ENCODE measurements around the gene VWA5B2. TPM values are rescaled to one million over a fixed set of nuclear protein-coding genes. Genes with fewer than 3 reads are reported as not detected.

The VWA5B2 gene
- not detected in 2 replicates for total RNA-seq

DNA sequence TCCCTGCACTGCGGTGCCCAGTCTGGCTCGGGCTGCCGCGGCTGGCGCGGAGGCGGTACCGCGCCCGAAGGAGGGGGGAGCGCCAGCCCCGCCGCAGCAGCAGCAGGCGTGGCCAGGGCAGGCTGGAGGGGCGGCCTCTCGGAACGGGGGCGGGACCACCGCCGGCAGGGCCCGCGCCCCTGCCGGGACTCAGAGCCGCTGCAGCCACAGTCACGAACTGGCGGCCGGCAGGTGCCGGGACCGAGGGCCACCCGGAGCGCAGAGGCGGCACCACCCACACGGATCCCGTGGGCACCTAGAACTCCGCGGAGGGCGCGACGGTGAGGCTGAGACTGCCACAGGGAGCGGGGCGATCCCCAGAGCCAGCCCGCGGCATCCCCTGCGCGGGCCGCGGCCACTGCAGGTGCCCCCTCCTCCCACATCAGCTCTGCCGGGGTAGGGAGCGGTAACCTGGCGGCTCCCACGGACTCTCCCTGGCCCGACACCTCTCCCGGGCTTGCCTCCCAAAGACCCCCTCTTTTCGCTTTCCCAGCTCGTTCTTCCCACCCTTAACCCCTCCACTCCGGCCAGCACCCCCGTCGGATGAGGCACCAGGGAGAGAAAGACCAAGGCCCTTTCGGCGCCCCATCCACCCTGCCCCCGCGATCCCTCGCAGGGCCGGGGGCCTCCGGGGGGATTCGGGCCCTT, at the start of gene VWA5B2:
Gene VWA5B2 (plus strand): TSS at position 192 of the 687 bp plus-strand sequence. CDS start 944 bp downstream, outside the sequence.
- DNase-seq (ENCODE audit: low read depth) = no peak
- peak within 1 kb of the TSS; percentile 43 for H3K4me3 ChIP-seq (ENCODE audit: low read depth, low read length)
- TF ChIP-seq CTCF (conservative IDR thresholded peaks at IDR 0.05; ENCODE audit: low read depth, low read length) = no peak

DNA sequence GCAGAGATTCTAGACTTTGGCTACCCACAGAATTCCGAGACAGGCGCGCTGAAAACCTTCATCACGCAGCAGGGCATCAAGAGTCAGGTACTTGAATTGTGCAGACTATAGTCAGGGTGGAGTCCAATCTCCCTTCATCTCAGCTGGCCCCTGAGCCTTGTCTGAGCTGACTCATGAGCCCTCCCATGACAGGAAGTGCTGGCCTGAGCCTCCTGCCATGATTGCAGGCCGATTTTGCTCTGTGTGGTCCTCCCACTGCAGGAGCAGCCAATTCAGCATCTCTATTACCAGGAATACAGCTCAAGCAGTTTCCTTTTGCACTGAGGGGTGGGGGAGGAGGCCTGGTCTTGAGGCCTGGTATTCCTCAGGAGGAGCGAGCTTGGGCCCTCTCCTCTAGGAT, 49.2 kb upstream of the VWA5B2 start:
- TF ChIP-seq CTCF (conservative IDR thresholded peaks at IDR 0.05; ENCODE audit: low read depth, low read length) = no peak
- no peak overlapping the region for H3K4me3 ChIP-seq (ENCODE audit: low read depth, low read length)
- DNase-seq (ENCODE audit: low read depth) = no peak

- no peak for TF ChIP-seq CTCF (conservative IDR thresholded peaks at IDR 0.05; ENCODE audit: low read depth, low read length)
- H3K4me3 ChIP-seq (ENCODE audit: low read depth, low read length) = no peak overlapping the region
- DNase-seq (ENCODE audit: low read depth) = no peak
These were observed 47.8 kb upstream of the VWA5B2 start for GRCh38 chr3:184181596-184181995.

- H3K4me3 ChIP-seq (ENCODE audit: low read depth, low read length) = no peak overlapping the region
- DNase-seq (ENCODE audit: low read depth) = no peak
- no peak for TF ChIP-seq CTCF (conservative IDR thresholded peaks at IDR 0.05; ENCODE audit: low read depth, low read length)
These were observed 45.7 kb upstream of the VWA5B2 start for GRCh38 chr3:184183679-184184078.

DNA sequence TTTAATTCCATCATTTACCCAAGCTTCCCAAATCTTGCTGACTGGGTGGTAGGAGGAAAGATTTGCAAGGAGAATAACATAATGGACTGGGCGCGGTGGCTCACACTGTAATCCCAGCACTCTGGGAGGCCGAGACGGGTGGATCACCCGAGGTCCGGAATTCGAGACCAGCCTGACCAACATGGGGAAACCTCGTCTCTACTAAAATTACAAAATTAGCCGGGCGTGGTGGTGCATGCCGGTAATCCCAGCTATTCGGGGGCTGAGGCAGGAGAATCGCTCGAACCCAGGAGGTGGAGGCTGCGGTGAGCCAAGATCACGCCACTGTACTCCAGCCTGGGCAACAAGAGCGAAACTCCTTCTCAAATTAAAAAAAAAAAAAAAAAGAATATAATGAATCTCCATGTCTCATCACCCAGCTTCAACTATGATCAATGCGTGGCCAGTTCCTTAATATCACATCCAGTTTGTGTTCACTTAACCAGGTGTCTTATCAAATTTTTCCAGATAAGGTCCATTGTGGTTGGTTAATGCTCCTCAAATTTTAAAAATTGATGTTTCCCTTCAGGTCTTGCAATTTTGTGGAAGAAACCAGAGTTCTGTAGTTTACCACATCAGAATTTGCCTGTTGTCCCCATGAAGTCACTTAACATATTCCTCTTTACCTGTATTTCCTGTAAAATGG, 44.7 kb upstream of the VWA5B2 start:
- DNase-seq (ENCODE audit: low read depth) = no peak
- H3K4me3 ChIP-seq (ENCODE audit: low read depth, low read length) = no peak overlapping the region
- no peak for TF ChIP-seq CTCF (conservative IDR thresholded peaks at IDR 0.05; ENCODE audit: low read depth, low read length)

- peak; percentile 72 for DNase-seq (ENCODE audit: low read depth)
- peak overlapping the region; percentile 89 for H3K4me3 ChIP-seq (ENCODE audit: low read depth, low read length)
- TF ChIP-seq CTCF (conservative IDR thresholded peaks at IDR 0.05; ENCODE audit: low read depth, low read length) = no peak
These were observed 43.8 kb upstream of the VWA5B2 start for GRCh38 chr3:184185461-184186183.

Data from epithelial cell of proximal tubule (primary cell).